Karpas-422 (cell line): ENCODE data around the gene TEDC1. TPM values are rescaled to one million over a fixed set of nuclear protein-coding genes. Genes with fewer than 3 reads are reported as not detected.

Source experiments
- DNase-seq: peaks from one replicate; pipeline ENCODE4 v3.0.0-alpha.2; 2015
- H2AFZ ChIP-seq: fragments of 200-600 bp; sonication (generic); 2 replicates; pipeline ENCODE4 v1.6.1; 2014; ENCODE audit warnings: antibody characterized with exemption, low read length, mixed read lengths
- H3K27ac ChIP-seq: fragments of 200-600 bp; sonication (generic); 2 replicates; pipeline ENCODE4 v1.5.1; 2014; ENCODE audit warnings: mild to moderate bottlenecking, low read length, moderate library complexity
- H3K27me3 ChIP-seq: fragments of 200-600 bp; sonication (generic); 2 replicates; pipeline ENCODE4 v1.6.1; 2014; ENCODE audit warnings: low read length, mixed read lengths
- H3K36me3 ChIP-seq: fragments of 200-600 bp; sonication (generic); 2 replicates; pipeline ENCODE4 v1.6.1; 2014; ENCODE audit warnings: low read length, mixed read lengths; ENCODE audit not compliant: insufficient read depth
- H3K4me1 ChIP-seq: fragments of 200-600 bp; sonication (generic); 2 replicates; pipeline ENCODE4 v1.6.1; 2014; ENCODE audit warnings: mild to moderate bottlenecking, low read length, mixed read lengths
- H3K4me2 ChIP-seq: fragments of 200-600 bp; sonication (generic); 2 replicates; pipeline ENCODE4 v1.6.1; 2014; ENCODE audit warnings: low read length, low read depth, mild to moderate bottlenecking; ENCODE audit not compliant: poor library complexity, severe bottlenecking
- H3K4me3 ChIP-seq: fragments of 200-600 bp; sonication (generic); 2 replicates; pipeline ENCODE4 v1.5.1; 2014; ENCODE audit warnings: mild to moderate bottlenecking, antibody characterized with exemption, low read length, mixed read lengths
- H3K79me2 ChIP-seq: fragments of 200-600 bp; sonication (generic); 2 replicates; pipeline ENCODE4 v1.6.1; 2014; ENCODE audit warnings: mild to moderate bottlenecking, low read length, mixed read lengths
- H3K9ac ChIP-seq: fragments of 200-600 bp; sonication (generic); 2 replicates; pipeline ENCODE4 v1.6.0; 2014; ENCODE audit warnings: low read length
- H3K9me2 ChIP-seq: fragments of 200-600 bp; sonication (generic), shearing (Covaris generic); replicated peaks from 2 replicates; pipeline ENCODE4 v1.6.0; 2014; ENCODE audit warnings: mild to moderate bottlenecking, low read length, moderate library complexity; ENCODE audit not compliant: insufficient read depth
- H3K9me3 ChIP-seq: fragments of 300-700, 200-600 bp; sonication (generic); 2 replicates; pipeline ENCODE4 v1.6.1; 2014; ENCODE audit warnings: low read length, mixed read lengths
- H4K20me1 ChIP-seq: fragments of 200-600 bp; sonication (generic); 2 replicates; pipeline ENCODE4 v1.6.1; 2014; ENCODE audit warnings: mild to moderate bottlenecking, antibody characterized with exemption, low read length, low read depth; ENCODE audit not compliant: insufficient read depth
- total RNA-seq: library from RNA; depleted of rRNA; stranded (reverse); fragments of >200 nt; shearing (Covaris generic); gene quantifications from 2 replicates; pipeline ENCODE4 v1.2.3, GENCODE V29; 2014; ENCODE audit warnings: low replicate concordance

TEDC1 gene
- total RNA-seq, 1 experiment from 2014 or later, result 9.8 TPM

DNA sequence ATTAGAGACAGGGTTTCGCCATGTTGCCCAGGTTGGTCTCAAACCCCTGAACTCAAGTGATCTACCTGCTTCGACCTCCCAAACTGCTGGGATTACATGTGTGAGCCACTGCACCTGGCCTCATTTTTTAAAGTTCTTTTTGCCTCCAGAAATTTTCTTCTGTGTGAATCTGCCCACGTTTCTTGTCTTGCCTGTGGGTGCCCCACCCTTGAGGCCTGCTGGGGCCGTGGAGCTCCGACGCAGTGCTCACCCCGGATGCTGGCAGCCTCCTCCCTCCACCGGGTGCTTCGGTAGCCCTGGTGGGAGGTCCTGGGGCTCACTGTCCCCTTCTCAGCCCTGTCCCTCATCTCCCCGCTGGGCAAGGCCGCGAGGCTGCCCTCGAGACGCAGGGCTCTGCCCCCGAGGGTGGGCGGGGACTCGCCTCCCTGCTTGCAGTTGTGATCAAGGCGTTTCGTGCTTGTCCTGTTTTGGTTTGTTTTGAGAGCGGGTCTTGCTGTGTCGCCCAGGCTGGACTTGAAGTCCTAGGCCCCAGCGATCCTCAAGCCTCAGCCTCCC lies 35.9 kb upstream of the TEDC1 start:
- Histone ChIP-seq H2AFZ (no peak overlapping the region), H3K4me3 (no peak overlapping the region), H3K27ac (no peak overlapping the region), H3K79me2 (no peaks in the 10 kb centered on the region), H3K9ac (no peak overlapping the region), H4K20me1 (peaks cover 28% of the 10 kb centered on the region), H3K36me3 (peaks cover 32% of the 10 kb centered on the region), H3K4me1 (no peaks in the 10 kb centered on the region), H3K9me3 (no peaks in the 10 kb centered on the region), H3K27me3 (no peaks in the 10 kb centered on the region), H3K4me2 (no peak overlapping the region), H3K9me2 (no peaks in the 10 kb centered on the region)
- DNase-seq, result no peak

DNA sequence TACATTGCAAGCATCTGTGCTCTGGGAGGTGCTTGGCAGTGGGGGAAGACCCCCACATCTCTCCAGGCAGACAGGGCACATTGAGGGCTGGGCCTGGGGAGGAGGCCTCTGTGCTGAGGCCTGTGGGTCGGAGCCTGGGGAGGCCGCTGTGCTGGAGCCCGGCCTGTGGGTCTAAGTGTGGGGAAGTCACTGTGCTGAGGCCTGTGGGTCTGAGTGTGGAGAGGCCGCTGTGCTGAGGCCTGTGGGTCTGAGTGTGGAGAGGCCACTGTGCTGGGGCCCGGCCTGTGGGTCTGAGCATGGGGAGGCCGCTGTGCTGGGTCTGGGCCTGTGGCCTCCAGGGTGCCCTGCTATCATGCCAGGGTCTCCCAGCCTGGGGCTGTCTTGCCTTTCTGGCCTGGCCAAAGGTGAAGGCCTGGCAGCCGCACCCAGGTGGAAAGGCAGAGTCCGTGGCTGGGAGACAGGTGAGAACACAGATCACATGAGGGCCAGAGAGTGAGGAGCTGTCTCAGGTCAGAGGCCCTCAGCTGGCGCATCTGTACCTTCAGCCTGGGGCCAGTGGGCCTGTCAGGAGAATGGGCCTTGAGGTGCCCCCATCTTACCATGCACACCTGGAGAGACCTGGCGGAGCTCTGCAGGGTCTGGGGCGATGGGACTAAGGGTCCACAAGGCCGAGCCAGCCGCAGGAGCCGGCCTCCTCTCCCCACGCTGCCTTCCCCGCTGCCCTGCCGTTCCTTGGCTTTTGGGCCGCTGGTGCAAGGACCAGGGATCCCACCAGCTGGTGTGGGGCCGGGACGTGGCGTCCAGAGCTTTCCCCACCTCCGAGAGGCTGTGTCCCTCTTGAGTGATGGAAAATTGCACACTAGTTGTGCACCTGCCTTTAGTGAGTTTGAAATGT lies 35.0 kb upstream of the TEDC1 start:
- H3K36me3 ChIP-seq, result peaks cover 24% of the 10 kb centered on the region
- no peaks in the 10 kb centered on the region for H3K4me1 ChIP-seq
- H3K9me3 ChIP-seq, result no peaks in the 10 kb centered on the region
- H3K4me3 ChIP-seq, result no peak overlapping the region
- H3K9me2 ChIP-seq, result no peaks in the 10 kb centered on the region
- DNase-seq, result no peak
- no peak overlapping the region for H3K9ac ChIP-seq
- H3K27me3 ChIP-seq, result no peaks in the 10 kb centered on the region
- no peak overlapping the region for H2AFZ ChIP-seq
- H3K27ac ChIP-seq, result no peak overlapping the region
- no peaks in the 10 kb centered on the region for H3K79me2 ChIP-seq
- no peak overlapping the region for H3K4me2 ChIP-seq
- H4K20me1 ChIP-seq, result peaks cover 22% of the 10 kb centered on the region

DNA sequence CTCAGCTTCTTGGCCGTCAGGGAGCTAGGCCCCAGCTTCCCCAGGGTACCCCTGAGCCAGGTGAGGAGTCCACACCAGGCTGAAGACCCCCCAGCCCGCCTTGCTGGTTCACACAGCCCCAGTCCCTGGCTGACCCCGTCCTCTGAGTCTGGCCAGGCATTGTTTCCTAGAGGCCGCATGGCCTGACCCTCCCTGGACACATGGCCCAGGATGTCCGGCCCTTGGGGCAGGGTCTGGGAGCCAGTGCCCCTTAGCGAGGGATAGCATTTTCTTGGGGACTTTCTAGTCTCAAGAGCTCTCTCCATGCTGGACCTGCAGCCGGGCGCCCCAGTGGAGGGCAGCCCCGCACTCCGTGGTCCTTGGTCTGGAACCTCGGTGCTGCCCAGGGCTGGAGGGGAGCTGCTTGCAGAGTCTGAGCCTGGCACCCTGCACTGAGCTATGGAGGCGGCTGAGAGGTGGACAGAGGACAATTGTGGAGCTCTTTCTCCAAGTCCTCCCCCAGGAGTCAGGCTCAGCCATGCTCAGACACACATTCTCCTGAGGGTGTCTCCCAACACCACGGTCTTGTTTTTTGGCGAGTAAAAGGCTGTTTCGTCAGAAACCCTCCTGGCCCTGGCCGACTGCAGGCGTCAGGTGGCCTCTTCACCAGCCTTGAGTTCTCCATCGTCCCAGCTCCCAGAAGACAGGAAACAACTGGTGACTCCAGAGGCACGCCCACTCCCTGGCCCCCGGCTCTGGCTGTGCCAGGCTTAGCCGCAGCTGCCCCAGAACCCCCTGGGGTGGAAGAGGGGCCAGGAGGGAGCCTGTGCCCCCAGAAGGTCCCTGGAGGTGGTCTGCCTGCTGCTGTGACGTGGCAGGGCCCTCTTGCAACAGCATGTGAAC lies 34.1 kb upstream of the TEDC1 start:
- no peak overlapping the region for H3K4me2 ChIP-seq
- no peaks in the 10 kb centered on the region for H3K27me3 ChIP-seq
- no peaks in the 10 kb centered on the region for H3K9me2 ChIP-seq
- H3K4me3 ChIP-seq, result no peak overlapping the region
- no peaks in the 10 kb centered on the region for H3K4me1 ChIP-seq
- no peak overlapping the region for H2AFZ ChIP-seq
- H3K9ac ChIP-seq, result no peak overlapping the region
- H3K9me3 ChIP-seq, result no peaks in the 10 kb centered on the region
- H4K20me1 ChIP-seq, result peaks cover 24% of the 10 kb centered on the region
- H3K79me2 ChIP-seq, result no peaks in the 10 kb centered on the region
- H3K36me3 ChIP-seq, result peaks cover 25% of the 10 kb centered on the region; the same call in 1 of the 2 replicates
- H3K27ac ChIP-seq, result no peak overlapping the region
- DNase-seq, result no peak

DNA sequence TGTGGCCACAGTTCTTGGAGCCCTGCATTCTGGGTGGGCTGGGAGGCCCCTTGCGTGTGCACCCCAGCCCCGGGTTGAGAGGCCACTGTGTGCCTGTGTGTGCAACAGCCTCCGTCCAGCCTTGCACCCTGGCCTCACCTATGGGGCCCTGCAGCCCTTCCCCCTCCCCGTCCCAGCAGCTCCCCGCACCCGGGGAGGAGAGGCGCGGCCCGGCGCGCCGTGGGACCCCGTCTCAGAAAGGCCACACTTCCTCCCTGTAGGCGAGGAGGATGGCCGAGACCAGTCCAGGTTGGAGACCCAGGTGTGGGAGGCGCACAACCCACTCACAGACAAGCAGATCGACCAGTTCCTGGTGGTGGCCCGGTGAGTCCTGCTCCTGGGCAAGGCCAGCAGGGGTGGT lies 33.0 kb upstream of the TEDC1 start:
- DNase-seq, result no peak
- Histone ChIP-seq H2AFZ (no peak overlapping the region), H3K9me2 (no peaks in the 10 kb centered on the region), H3K27me3 (no peaks in the 10 kb centered on the region), H4K20me1 (peaks cover 19% of the 10 kb centered on the region; the same call in 1 of the 2 replicates), H3K79me2 (no peaks in the 10 kb centered on the region), H3K4me3 (no peak overlapping the region), H3K36me3 (peaks cover 16% of the 10 kb centered on the region; the same call in 1 of the 2 replicates), H3K4me2 (no peak overlapping the region), H3K9me3 (no peaks in the 10 kb centered on the region), H3K27ac (no peak overlapping the region), H3K9ac (no peak overlapping the region), H3K4me1 (no peaks in the 10 kb centered on the region)

DNA sequence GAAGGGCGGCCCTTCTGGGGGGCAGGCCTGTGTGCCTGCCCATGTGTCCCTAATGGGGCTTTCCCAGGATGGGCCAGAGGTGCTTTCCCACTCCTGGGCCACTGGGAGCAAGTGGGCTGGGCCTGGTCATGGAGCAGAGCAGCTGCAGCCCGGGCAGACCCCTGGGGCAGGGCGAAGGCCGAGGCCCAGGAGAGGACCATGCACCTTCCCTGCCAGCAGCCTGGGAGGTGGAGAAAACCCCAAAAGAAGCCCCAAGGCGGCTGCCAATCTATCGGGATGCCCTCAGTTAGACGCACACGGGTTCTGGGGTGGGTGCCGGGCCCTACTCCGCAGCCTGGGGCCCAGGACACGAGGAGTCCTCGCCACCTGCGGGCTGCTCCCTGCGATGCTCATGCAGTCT lies 32.5 kb upstream of the TEDC1 start:
- Histone ChIP-seq H3K79me2 (no peaks in the 10 kb centered on the region), H3K4me1 (no peaks in the 10 kb centered on the region), H3K4me2 (no peak overlapping the region), H3K27me3 (no peaks in the 10 kb centered on the region), H2AFZ (no peak overlapping the region), H3K4me3 (no peak overlapping the region), H3K9ac (no peak overlapping the region), H4K20me1 (peaks cover 19% of the 10 kb centered on the region; the same call in 1 of the 2 replicates), H3K9me3 (no peaks in the 10 kb centered on the region), H3K27ac (no peak overlapping the region), H3K9me2 (no peaks in the 10 kb centered on the region), H3K36me3 (peaks cover 18% of the 10 kb centered on the region)
- DNase-seq, result no peak

DNA sequence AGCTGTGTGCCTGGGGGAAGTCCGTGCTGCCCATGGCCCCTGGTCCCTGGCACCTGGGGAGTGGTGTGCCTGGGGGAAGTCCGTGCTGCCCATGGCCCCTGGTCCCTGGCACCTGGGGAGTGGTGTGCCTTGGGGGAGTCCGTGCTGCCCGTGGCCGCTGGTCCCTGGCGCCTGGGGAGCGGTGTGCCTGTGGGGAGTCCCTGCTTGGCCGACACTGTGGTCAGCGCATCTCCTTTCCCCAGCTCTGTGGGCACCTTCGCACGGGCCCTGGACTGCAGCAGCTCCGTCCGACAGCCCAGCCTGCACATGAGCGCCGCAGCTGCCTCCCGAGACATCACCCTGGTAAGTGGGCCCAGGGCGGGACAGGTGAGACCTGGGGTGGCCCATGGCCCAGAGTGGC lies 30.9 kb upstream of the TEDC1 start:
- H3K4me2 ChIP-seq, result no peak overlapping the region
- no peak overlapping the region for H3K9ac ChIP-seq
- H3K9me2 ChIP-seq, result no peaks in the 10 kb centered on the region
- H2AFZ ChIP-seq, result no peak overlapping the region
- no peaks in the 10 kb centered on the region for H3K4me1 ChIP-seq
- peaks cover 18% of the 10 kb centered on the region for H3K36me3 ChIP-seq
- H3K27ac ChIP-seq, result no peak overlapping the region
- peaks cover 19% of the 10 kb centered on the region; the same call in 1 of the 2 replicates for H4K20me1 ChIP-seq
- H3K79me2 ChIP-seq, result no peaks in the 10 kb centered on the region
- no peaks in the 10 kb centered on the region for H3K9me3 ChIP-seq
- no peak overlapping the region for H3K4me3 ChIP-seq
- H3K27me3 ChIP-seq, result no peaks in the 10 kb centered on the region
- DNase-seq, result no peak

DNA sequence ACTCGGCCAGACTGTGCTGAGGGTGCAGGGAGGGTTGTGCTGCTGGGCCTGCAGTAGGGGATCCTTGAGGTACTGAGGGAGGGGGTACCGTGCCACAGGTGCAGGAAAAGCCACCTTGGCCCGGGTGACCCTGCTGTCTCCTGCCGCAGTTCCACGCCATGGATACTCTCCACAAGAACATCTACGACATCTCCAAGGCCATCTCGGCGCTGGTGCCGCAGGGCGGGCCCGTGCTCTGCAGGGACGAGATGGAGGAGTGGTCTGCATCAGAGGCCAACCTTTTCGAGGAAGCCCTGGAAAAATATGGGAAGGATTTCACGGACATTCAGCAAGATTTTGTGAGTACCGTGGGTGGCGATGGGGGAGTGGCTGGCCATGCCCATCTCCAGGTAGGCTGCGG lies 30.4 kb upstream of the TEDC1 start:
- H3K4me2 ChIP-seq, result no peak overlapping the region
- H3K36me3 ChIP-seq, result peaks cover 18% of the 10 kb centered on the region
- H3K79me2 ChIP-seq, result no peaks in the 10 kb centered on the region
- H3K9me2 ChIP-seq, result no peaks in the 10 kb centered on the region
- no peak overlapping the region for H3K4me3 ChIP-seq
- no peak overlapping the region for H3K27ac ChIP-seq
- no peak overlapping the region for H2AFZ ChIP-seq
- peaks cover 18% of the 10 kb centered on the region; the same call in 1 of the 2 replicates for H4K20me1 ChIP-seq
- H3K4me1 ChIP-seq, result no peaks in the 10 kb centered on the region
- no peak for DNase-seq
- H3K27me3 ChIP-seq, result no peaks in the 10 kb centered on the region
- H3K9me3 ChIP-seq, result no peaks in the 10 kb centered on the region
- H3K9ac ChIP-seq, result no peak overlapping the region

DNA sequence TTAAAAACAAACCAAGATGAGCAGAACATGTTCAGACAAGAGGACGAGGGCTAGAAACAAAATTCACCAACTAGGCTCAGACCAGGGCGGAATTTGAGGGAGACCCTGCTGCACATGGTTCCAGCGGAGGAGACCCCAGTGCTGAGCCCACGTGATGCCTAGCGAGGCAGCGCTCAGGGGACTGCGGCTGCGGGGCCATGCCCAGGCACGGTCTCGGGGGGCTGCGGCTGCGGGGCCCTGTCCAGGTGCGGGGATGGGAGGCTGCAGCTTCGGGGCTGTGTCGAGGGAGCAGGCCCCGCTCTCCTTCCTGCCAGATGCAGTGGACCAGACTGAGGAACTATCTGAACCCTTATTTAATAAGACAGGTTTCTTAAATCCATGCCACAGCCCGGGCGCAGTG lies 29.1 kb upstream of the TEDC1 start:
- Histone ChIP-seq H2AFZ (no peak overlapping the region), H3K4me1 (no peaks in the 10 kb centered on the region), H3K36me3 (peaks cover 17% of the 10 kb centered on the region), H3K4me3 (no peak overlapping the region), H3K9ac (no peak overlapping the region), H3K27ac (no peak overlapping the region), H4K20me1 (peaks cover 9% of the 10 kb centered on the region; the same call in 1 of the 2 replicates), H3K27me3 (no peaks in the 10 kb centered on the region), H3K4me2 (no peak overlapping the region), H3K79me2 (no peaks in the 10 kb centered on the region), H3K9me3 (no peaks in the 10 kb centered on the region), H3K9me2 (no peaks in the 10 kb centered on the region)
- no peak for DNase-seq
